Fibroblast of upper back skin (primary cell): ENCODE results near the gene ALG5.

ENCODE experiments used
- DNase-seq: peaks from one replicate; pipeline ENCODE4 v3.0.0-alpha.2; 2013

The ALG5 gene

GRCh38 chr13:36999054-36999714 lies at the start of gene ALG5:
TSS of gene ALG5 (minus strand) at chr13:36999340. CDS start at chr13:36999300, 40 bp downstream.
- peak; percentile 87 for DNase-seq

DNA sequence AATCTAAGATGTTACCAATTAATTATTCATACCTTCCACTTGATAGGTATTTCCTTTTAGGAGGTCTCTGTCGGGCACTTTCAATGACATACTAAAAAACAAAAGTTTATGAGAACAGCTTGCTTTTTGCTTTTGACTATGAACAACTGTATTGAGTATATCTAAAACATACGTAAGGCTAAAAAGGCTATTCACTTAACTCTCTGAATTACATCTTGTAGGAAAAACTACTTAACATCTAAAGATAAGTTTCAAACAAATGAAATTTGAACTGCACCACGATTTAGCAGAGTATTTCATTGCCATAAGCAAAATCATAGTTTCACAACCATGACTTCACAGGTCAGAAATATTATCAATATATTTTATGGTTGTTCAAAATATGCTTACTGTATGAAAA lies 48.7 kb upstream of the ALG5 start:
- DNase-seq, result no peak

- DNase-seq, result no peak
Observed at GRCh38 chr13:37047032-37047431, 47.9 kb upstream of the ALG5 start.

DNA sequence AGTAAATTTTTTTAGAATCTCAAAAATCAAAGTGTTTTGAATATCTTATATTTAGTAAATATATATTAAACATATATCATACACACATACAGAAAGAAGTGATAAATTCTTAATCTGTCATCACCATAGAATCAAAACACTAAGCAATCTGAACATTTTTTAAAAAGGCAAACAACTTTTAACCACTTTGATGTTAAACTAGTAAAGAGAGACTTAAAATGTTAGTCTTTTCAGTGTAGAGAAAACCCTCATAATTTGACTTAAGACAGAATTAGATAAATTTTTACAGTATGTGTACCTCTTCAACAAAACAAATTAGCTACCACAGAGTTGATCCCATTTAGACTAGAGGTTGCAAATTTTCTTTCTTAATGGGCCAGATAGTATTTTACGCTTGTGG lies 46.9 kb upstream of the ALG5 start:
- no peak for DNase-seq

- DNase-seq, result no peak
Observed at GRCh38 chr13:37040789-37041188, 41.6 kb upstream of the ALG5 start.

DNA sequence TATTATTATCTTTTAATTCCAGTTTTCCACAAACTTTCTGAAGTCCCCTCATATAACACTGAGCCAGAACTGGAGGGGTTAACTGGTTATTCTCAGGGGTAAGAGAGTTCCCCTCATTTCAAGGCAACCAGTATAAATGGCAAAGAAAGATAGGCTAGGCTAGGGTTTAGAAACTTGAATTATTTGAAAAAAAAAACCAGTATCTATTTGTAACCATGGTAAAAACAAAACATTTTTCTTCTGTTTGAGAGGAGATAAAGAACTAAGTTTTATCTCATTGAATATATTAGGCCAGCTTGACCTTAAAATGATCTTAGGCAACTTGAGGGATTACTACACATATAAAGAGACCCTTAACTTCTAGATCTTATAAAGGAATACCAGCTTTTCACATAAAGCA lies 40.8 kb upstream of the ALG5 start:
- no peak for DNase-seq

DNA sequence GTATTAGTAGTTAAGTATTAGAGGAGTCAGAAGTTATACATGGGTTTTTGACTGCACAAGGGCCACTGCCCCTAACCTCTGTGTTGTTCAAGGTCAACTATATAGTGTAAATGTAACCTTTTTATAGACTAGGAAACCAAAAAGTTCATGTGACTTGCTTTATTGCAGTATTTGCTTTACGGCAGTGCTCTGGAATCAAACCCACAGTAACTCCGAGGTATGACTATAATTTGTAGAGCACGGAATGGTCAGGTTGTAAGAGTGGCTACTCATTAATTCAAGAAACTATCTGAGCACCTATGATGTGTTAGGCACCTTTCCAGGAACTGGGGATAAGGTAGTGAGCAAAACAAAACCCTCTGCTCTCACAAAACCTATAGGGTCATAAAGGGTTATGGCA lies 38.1 kb upstream of the ALG5 start:
- no peak for DNase-seq

DNA sequence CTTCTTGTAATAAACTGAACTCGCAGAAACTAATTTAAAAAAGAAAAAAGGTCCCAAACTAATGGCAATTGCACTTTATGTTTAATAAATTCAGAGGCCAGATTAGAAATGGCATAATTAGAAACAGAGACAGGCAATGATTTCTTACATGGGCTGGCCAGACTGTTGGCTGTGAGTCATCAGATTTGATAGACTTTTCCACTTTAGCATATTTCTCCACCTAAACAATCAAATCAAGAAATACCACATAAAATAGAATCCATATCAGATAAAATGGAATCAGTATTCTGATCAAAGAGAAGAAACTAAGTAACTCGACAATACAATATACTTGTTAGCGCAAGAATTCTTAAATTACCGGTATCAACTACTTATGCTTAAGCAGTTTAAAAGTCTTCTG lies 30.5 kb upstream of the ALG5 start:
- peak; percentile 48 for DNase-seq

DNA sequence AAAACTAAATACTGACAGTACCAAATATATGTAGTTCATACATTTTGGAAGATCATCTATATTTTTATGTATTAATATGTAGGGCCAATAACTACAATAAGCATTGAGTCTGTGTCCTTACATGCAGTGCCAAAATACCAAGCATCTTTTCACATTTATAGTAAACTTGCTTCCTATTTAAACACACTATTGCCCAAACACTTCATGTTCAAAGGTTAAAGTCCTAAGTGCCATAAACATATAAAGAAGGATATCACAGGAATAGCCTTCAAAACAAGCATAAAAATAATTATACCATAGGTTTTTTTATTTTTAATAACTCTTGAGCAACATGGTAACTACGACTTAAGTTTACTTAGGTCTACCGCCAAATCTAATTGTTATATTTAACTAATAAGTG lies 28.5 kb upstream of the ALG5 start:
- no peak for DNase-seq

DNA sequence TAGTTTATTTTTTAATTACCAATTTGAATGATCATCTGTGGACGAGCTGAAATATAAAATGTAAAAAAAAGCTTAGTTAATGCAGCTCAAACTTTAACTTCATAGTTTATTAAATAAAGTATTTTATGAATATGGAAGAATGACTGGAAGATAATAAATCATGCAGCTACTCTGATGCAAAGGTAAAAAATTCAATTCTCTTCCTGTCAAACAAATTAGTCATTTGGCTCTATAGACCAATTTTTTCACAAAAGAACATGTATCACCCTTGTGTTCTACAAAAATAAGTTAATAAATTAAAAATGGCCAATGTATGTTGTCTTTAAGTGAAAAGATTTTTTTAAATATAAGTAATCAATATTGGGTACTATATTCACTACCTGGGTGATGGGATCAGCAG lies 27.6 kb upstream of the ALG5 start:
- DNase-seq, result no peak

GRCh38 chr13:37023871-37024270 lies 24.7 kb upstream of the ALG5 start:
- DNase-seq, result peak; percentile 24

- no peak for DNase-seq
Observed at GRCh38 chr13:37014609-37015008, 15.5 kb upstream of the ALG5 start.

DNA sequence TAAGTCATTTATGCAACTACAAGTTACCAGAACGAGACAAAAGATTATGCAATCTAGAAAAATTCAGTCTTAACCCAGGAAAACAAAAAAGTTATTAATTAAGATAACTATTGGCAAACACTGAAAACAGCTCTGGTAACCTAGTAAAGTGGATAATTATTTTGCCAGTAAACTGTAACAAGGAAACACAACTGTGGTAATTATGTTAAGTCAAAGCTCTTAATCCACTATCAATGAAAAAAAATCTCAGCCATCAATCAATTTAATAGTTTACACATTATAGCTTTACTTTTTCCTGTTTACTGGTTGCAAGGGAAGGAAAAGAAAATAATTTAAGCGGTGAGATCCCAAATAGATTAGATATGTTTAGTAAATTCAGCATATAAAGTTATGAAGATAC lies 12.6 kb upstream of the ALG5 start:
- DNase-seq, result no peak

GRCh38 chr13:37011002-37011401 lies 11.9 kb upstream of the ALG5 start:
- DNase-seq, result no peak

GRCh38 chr13:37010424-37010823 lies 11.3 kb upstream of the ALG5 start:
- DNase-seq, result no peak

DNA sequence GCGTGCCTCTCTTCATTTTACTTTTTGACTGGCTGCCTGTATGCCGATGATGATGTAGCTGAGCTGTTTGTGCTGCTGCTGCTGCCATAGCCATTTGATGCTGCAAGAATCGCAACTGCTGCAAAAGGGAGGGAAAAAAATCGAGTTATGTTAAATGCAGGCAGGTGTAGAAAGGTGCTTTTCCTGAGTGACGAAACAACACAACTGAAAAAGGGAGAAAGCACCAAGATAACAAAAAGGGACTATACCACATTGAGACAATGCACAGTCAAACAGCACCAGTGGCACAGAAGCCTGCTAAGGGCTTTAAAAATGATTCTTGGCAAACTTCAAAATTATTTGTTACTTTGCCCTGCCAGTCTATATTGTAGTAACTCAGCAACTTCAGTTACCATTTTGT lies 10.6 kb upstream of the ALG5 start:
- no peak for DNase-seq

DNA sequence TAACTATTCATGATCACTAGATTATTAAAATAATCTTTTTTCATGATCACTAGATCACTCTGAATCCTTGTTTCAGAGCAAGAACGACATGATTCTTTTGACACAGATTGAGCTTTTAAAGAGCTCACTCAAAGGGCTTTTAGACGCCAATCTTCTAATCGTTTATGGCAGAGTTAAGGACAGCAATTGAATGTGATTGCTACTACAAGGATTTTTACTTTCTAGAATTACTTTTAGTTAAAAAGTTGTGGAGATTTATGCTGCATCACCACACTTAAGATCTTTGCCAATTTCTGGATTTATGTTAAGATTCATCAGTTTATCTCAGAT lies 2.7 kb upstream of the ALG5 start:
- DNase-seq, result no peak

GRCh38 chr13:36998624-36999041 lies 507 bp downstream of the ALG5 start:
- no peak for DNase-seq

DNA sequence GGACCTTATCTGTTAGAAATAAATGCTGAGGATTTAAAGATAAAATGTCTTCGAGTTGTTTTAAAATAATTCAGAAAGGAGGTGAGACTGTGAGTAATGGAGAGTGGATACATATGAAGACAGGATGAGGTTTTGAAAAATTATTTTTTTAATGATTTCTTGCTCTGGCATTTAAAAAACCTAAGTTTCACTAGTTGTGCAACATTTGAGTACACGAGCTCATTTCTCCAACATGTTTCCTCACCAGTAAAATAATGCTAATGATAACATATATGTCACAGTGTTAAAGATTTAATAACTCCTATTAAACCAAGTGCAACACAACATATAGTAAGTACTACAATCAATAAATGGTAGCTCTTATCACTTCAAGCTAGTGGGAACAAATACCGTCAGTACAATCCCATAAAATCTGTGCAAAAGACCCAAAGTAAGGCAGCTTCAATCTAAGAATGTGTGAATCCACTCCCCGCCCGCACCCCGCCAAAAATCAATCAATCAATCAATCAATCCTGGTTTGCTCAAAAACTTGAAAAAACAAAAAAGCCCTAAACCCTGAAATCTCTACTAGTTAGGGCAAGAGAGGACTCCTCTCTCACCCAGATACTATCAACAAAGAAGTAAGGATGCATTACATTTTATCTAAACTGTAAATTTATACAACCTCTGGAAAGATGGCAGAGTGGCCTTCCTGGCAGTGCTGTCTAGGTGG lies 1.3 kb downstream of the ALG5 start:
- no peak for DNase-seq

GRCh38 chr13:36992362-36992761 lies 6.8 kb downstream of the ALG5 start:
- DNase-seq, result no peak

DNA sequence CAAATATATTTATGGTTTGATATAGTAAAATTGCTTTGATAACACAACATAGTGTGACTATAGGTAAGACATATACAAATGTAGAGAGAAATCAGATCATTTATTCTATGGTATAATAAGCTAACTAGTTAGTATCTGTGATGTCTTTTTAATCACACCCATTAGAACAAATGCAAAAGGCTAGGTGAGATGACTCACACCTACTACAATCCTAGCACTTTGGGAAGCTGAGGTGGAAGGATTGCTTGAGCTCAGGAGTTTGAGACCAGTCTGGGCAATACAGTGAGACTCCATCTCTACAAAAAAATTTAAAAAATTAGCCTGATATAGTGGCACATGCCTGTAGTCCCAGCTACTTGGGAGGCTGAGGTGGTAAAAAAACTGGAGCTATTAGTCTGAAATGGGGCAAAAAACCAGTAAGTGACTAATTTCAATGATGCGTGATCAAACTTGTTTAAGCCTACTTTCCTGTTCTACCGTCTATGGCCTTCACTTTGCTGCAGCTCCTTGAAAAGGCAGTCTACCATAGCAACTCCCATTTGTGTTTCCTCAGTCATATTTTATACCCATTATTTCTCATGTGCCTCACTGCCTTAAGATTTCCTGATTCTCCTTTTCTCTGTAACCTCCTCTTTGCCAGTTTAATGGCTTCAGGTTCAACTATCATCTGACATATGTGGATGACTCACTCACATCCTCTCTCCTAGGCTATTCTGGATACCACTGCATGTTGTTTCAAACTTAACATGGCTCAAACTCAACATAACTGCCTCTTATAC lies 12.5 kb downstream of the ALG5 start:
- DNase-seq, result no peak

- peak; percentile 54 for DNase-seq
Observed at GRCh38 chr13:36981156-36981743, 17.9 kb downstream of the ALG5 start.

- DNase-seq, result peak; percentile 26
Observed at GRCh38 chr13:36979361-36980050, 19.6 kb downstream of the ALG5 start.
